WTC11 (cell line): ENCODE data around the gene PHKB. TPM values are rescaled to one million over a fixed set of nuclear protein-coding genes. Genes with fewer than 3 reads are reported as not detected.

Experiments
- ATAC-seq: fragments of 200-7000 bp; cut with Tn5 transposase; 2 replicates; pipeline ENCODE4 v1.10.0; 2021; ENCODE audit warnings: mild to moderate bottlenecking, moderate library complexity
- CTCF ChIA-PET: fragments of 300-600 bp; sonication (Branson Sonifier 250); formaldehyde crosslinking; loops from one replicate; lab custom pipeline; 2021; ENCODE audit warnings: antibody characterized with exemption; lab: Charles Lee
- POLR2A ChIA-PET: fragments of 350-600 bp; sonication (Branson Sonifier 250); formaldehyde crosslinking; loops from one replicate; lab custom pipeline; 2021; ENCODE audit warnings: antibody characterized with exemption; lab: Charles Lee
- DNase-seq: peaks from one replicate; pipeline ENCODE4 v3.0.0; 2021; ENCODE audit warnings: low spot score
- H3K27ac Mint-ChIP-seq: 2 replicates; pipeline ENCODE4 v1.8.0; 2021; ENCODE audit warnings: mixed read lengths
- H3K27me3 Mint-ChIP-seq: 2 replicates; pipeline ENCODE4 v1.8.0; 2021; ENCODE audit warnings: low read depth, mild to moderate bottlenecking, moderate library complexity, mixed read lengths
- H3K36me3 Mint-ChIP-seq: 2 replicates; pipeline ENCODE4 v1.8.0; 2021; ENCODE audit warnings: mixed read lengths
- H3K4me1 Mint-ChIP-seq: 2 replicates; pipeline ENCODE4 v1.8.0; 2022; ENCODE audit warnings: mixed read lengths
- H3K4me3 Mint-ChIP-seq: 2 replicates; pipeline ENCODE4 v1.8.0; 2021; ENCODE audit warnings: mild to moderate bottlenecking, moderate library complexity, mixed read lengths
- H3K9me3 Mint-ChIP-seq: 2 replicates; pipeline ENCODE4 v1.8.0; 2021; ENCODE audit warnings: mixed read lengths
- CBFB ChIP-seq: sonication (generic); formaldehyde crosslinking; IDR thresholded peaks from 2 replicates; pipeline ENCODE4 v1.8.1; 2022; ENCODE audit warnings: mild to moderate bottlenecking, low read depth, missing genetic modification reagents
- GABPB1 ChIP-seq: sonication (generic); formaldehyde crosslinking; IDR thresholded peaks from 2 replicates; pipeline ENCODE4 v1.8.1; 2023; ENCODE audit warnings: mild to moderate bottlenecking, missing genetic modification reagents
- MXD4 ChIP-seq: fragments of 250-450 bp; sonication (Bioruptor Pico); IDR thresholded peaks from 2 replicates; pipeline ENCODE4 v1.8.0; 2021; ENCODE audit warnings: mild to moderate bottlenecking, moderate library complexity, borderline replicate concordance
- MYBL2 ChIP-seq: sonication (generic); formaldehyde crosslinking; IDR thresholded peaks from 2 replicates; pipeline ENCODE4 v1.8.1; 2023; ENCODE audit warnings: mild to moderate bottlenecking, moderate library complexity, missing genetic modification reagents
- NFYB ChIP-seq: sonication (generic); formaldehyde crosslinking; conservative IDR thresholded peaks from 2 replicates; pipeline ENCODE4 v1.8.0; 2022; ENCODE audit warnings: low read depth, missing genetic modification reagents
- NR1H2 ChIP-seq: sonication (generic); formaldehyde crosslinking; IDR thresholded peaks from 2 replicates; pipeline ENCODE4 v1.9.0; 2021; ENCODE audit warnings: mild to moderate bottlenecking, moderate library complexity, missing genetic modification reagents
- OVOL2 ChIP-seq: fragments of 250-450 bp; sonication (Bioruptor Pico); IDR thresholded peaks from 2 replicates; pipeline ENCODE4 v1.9.0; 2021; ENCODE audit warnings: mild to moderate bottlenecking, borderline replicate concordance
- PRRX2 ChIP-seq: fragments of 250-450 bp; sonication (Bioruptor Pico); IDR thresholded peaks from 2 replicates; pipeline ENCODE4 v1.8.0; 2021; ENCODE audit warnings: mild to moderate bottlenecking
- SMAD3 ChIP-seq: sonication (generic); formaldehyde crosslinking; IDR thresholded peaks from 2 replicates; pipeline ENCODE4 v1.8.0; 2022; ENCODE audit warnings: missing genetic modification reagents, mild to moderate bottlenecking, borderline replicate concordance
- SP1 ChIP-seq: sonication (generic); formaldehyde crosslinking; conservative IDR thresholded peaks from 2 replicates; pipeline ENCODE4 v1.8.1; 2022; ENCODE audit warnings: missing genetic modification reagents
- TCF7 ChIP-seq: sonication (generic); formaldehyde crosslinking; IDR thresholded peaks from 2 replicates; pipeline ENCODE4 v1.8.0; 2022; ENCODE audit warnings: mild to moderate bottlenecking, low read depth, missing genetic modification reagents, moderate library complexity
- ZNF263 ChIP-seq: sonication (generic); formaldehyde crosslinking; IDR thresholded peaks from 2 replicates; pipeline ENCODE4 v1.8.1; 2022; ENCODE audit warnings: low read depth, mild to moderate bottlenecking, moderate library complexity, missing genetic modification reagents
- total RNA-seq: library from RNA; stranded (reverse); gene quantifications from 3 replicates; pipeline ENCODE4 v1.2.3, GENCODE V29; 2021
- TF ChIP-seq, protein P1 (sequence below): sonication (generic); formaldehyde crosslinking; IDR thresholded peaks from 2 replicates; pipeline ENCODE4 v1.8.1; 2022; ENCODE audit warnings: low read depth, mild to moderate bottlenecking, moderate library complexity, missing genetic modification reagents, borderline replicate concordance
- TF ChIP-seq, protein P2 (sequence below): fragments of 250-450 bp; sonication (Bioruptor Pico); IDR thresholded peaks from 2 replicates; pipeline ENCODE4 v1.9.0; 2021; ENCODE audit warnings: mild to moderate bottlenecking, borderline replicate concordance
- TF ChIP-seq, protein P3 (sequence below): sonication (generic); formaldehyde crosslinking; IDR thresholded peaks from 2 replicates; pipeline ENCODE4 v1.8.1; 2022; ENCODE audit warnings: mild to moderate bottlenecking, missing genetic modification reagents, moderate library complexity, borderline replicate concordance
- TF ChIP-seq, protein P4 (sequence below): sonication (generic); formaldehyde crosslinking; IDR thresholded peaks from 2 replicates; pipeline ENCODE4 v1.8.0; 2023; ENCODE audit warnings: mild to moderate bottlenecking, missing genetic modification reagents
- TF ChIP-seq, protein P5 (sequence below): sonication (generic); formaldehyde crosslinking; IDR thresholded peaks from 2 replicates; pipeline ENCODE4 v1.8.1; 2022; ENCODE audit warnings: missing genetic modification reagents, borderline replicate concordance
- TF ChIP-seq, protein P6 (sequence below): sonication (generic); formaldehyde crosslinking; IDR thresholded peaks from 2 replicates; pipeline ENCODE4 v1.8.0; 2022; ENCODE audit warnings: mild to moderate bottlenecking, missing genetic modification reagents

The PHKB gene
- total RNA-seq, 1 experiment from 2014 or later: 43.9 TPM

DNA sequence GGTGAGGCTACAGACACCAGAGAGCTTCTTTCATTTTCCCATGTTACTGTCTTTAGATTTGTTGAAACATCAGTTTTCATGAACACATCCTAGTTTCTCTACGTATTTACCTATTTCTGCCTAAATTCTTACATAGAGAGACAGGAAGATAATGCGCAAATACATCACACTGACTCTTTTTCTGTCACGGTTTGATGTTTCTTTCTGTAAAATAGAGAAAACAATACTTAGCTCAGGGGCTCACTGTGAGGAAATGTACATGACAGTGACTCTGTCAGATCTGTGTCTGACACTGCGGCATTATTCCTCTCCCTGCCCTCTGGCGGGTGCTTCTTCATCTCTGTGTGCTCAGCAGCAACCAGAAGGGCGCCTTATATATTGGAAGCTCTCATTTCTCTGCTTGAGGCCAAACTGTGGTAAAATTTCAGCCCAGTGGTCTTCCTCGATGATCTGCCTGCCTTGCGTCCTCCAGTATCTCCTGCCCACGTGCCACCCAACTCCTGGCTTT is 264.1 kb downstream of the PHKB start:
- DNase-seq (no peak), ATAC-seq (no peak)
- Mint-ChIP-seq H3K9me3 (no peaks in the 10 kb centered on the region), H3K4me3 (no peak overlapping the region), H3K36me3 (no peaks in the 10 kb centered on the region), H3K27me3 (no peaks in the 10 kb centered on the region; the same call in 1 of the 2 replicates), H3K27ac (no peak overlapping the region), H3K4me1 (no peaks in the 10 kb centered on the region)
- POLR2A ChIA-PET: no interaction called here
- TF ChIP-seq, protein P1, sequence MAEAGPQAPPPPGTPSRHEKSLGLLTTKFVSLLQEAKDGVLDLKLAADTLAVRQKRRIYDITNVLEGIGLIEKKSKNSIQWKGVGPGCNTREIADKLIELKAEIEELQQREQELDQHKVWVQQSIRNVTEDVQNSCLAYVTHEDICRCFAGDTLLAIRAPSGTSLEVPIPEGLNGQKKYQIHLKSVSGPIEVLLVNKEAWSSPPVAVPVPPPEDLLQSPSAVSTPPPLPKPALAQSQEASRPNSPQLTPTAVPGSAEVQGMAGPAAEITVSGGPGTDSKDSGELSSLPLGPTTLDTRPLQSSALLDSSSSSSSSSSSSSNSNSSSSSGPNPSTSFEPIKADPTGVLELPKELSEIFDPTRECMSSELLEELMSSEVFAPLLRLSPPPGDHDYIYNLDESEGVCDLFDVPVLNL (CRISPR knock-in tag): no peak
- TF ChIP-seq, protein P2, sequence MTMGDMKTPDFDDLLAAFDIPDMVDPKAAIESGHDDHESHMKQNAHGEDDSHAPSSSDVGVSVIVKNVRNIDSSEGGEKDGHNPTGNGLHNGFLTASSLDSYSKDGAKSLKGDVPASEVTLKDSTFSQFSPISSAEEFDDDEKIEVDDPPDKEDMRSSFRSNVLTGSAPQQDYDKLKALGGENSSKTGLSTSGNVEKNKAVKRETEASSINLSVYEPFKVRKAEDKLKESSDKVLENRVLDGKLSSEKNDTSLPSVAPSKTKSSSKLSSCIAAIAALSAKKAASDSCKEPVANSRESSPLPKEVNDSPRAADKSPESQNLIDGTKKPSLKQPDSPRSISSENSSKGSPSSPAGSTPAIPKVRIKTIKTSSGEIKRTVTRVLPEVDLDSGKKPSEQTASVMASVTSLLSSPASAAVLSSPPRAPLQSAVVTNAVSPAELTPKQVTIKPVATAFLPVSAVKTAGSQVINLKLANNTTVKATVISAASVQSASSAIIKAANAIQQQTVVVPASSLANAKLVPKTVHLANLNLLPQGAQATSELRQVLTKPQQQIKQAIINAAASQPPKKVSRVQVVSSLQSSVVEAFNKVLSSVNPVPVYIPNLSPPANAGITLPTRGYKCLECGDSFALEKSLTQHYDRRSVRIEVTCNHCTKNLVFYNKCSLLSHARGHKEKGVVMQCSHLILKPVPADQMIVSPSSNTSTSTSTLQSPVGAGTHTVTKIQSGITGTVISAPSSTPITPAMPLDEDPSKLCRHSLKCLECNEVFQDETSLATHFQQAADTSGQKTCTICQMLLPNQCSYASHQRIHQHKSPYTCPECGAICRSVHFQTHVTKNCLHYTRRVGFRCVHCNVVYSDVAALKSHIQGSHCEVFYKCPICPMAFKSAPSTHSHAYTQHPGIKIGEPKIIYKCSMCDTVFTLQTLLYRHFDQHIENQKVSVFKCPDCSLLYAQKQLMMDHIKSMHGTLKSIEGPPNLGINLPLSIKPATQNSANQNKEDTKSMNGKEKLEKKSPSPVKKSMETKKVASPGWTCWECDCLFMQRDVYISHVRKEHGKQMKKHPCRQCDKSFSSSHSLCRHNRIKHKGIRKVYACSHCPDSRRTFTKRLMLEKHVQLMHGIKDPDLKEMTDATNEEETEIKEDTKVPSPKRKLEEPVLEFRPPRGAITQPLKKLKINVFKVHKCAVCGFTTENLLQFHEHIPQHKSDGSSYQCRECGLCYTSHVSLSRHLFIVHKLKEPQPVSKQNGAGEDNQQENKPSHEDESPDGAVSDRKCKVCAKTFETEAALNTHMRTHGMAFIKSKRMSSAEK: no peak
- TF ChIP-seq, protein P3, sequence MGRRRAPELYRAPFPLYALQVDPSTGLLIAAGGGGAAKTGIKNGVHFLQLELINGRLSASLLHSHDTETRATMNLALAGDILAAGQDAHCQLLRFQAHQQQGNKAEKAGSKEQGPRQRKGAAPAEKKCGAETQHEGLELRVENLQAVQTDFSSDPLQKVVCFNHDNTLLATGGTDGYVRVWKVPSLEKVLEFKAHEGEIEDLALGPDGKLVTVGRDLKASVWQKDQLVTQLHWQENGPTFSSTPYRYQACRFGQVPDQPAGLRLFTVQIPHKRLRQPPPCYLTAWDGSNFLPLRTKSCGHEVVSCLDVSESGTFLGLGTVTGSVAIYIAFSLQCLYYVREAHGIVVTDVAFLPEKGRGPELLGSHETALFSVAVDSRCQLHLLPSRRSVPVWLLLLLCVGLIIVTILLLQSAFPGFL (CRISPR knock-in tag): no peak
- CTCF ChIA-PET: interaction anchor here (0.8 kb wide), 1 partner anchor 584 kb away, joined by 3 read pairs; no protein-coding TSS in a partner anchor

DNA sequence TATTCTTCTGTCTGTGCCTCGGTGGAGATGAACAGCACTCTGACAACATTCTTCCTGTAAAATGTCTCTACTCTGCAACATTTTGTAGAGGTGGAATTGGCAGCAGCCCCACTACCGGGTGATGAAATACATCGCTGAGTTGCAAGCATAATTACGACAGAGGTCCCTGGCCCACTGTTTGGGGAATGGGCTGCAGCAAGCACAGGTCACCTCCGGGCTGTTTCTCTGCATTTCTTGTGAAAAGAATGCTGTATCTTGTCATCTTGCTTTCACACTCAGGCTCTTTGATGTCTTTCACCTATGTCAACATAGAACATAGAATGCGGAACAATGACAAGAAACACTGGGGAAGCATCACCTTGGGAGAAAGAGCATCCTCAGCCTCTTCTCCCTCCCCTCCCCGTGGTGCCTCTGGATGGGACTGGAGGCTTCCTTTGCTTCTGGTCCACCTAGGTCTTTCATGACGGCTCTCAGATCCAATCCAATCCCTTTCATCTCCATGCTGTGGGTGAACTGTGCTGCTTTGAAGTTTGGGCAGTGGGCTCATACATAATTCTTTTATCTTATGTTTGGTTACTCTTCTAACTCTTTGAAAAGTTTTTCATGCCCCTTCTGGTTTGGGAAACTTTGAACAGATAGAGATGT is 265.0 kb downstream of the PHKB start:
- TF ChIP-seq PRRX2 (no peak), GABPB1 (CRISPR knock-in tag) (peak; percentile 96)
- H3K9me3 Mint-ChIP-seq: no peaks in the 10 kb centered on the region
- no peak for ATAC-seq
- H3K27ac Mint-ChIP-seq: no peak overlapping the region
- H3K36me3 Mint-ChIP-seq: no peaks in the 10 kb centered on the region
- H3K4me1 Mint-ChIP-seq: peaks cover under 1% of the 10 kb centered on the region
- CTCF ChIA-PET: no interaction called here
- POLR2A ChIA-PET: no interaction called here
- H3K27me3 Mint-ChIP-seq: no peaks in the 10 kb centered on the region; the same call in 1 of the 2 replicates
- no peak overlapping the region for H3K4me3 Mint-ChIP-seq
- DNase-seq: no peak

DNA sequence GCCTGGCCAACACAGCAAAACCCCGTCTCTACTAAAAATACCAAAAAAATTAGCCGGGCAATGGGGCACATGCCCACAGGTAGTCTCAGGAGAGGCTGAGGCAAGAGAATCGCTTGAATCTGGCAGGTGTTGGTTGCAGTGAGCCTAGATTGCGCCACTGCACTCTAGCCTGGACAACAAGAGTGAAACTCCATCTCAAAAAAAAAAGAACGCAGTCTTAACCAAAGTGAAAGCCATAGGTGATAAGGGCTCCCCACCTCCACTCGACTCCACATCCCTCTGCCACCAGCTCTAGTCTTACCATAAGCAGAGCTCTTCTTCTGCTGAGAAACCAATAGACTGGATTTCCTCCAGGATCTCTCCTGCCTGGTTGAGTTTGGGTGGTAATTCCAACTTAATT is 266.0 kb downstream of the PHKB start:
- ChIA-PET POLR2A (no interaction called here), CTCF (no interaction called here)
- Mint-ChIP-seq H3K27me3 (no peaks in the 10 kb centered on the region; the same call in 1 of the 2 replicates), H3K27ac (no peak overlapping the region), H3K4me1 (peaks cover 10% of the 10 kb centered on the region), H3K36me3 (no peaks in the 10 kb centered on the region), H3K9me3 (no peaks in the 10 kb centered on the region), H3K4me3 (no peak overlapping the region)
- DNase-seq (no peak), ATAC-seq (no peak)
- no peak for TF ChIP-seq NR1H2
- no peak for TF ChIP-seq CBFB (CRISPR knock-in tag)
- TF ChIP-seq MXD4: no peak
- TF ChIP-seq OVOL2: no peak
- no peak for TF ChIP-seq SMAD3 (CRISPR knock-in tag)
- TF ChIP-seq ZNF263 (CRISPR knock-in tag): no peak
- TF ChIP-seq MYBL2 (CRISPR knock-in tag): no peak
- TF ChIP-seq GABPB1 (CRISPR knock-in tag): no peak
- TF ChIP-seq, protein P4, sequence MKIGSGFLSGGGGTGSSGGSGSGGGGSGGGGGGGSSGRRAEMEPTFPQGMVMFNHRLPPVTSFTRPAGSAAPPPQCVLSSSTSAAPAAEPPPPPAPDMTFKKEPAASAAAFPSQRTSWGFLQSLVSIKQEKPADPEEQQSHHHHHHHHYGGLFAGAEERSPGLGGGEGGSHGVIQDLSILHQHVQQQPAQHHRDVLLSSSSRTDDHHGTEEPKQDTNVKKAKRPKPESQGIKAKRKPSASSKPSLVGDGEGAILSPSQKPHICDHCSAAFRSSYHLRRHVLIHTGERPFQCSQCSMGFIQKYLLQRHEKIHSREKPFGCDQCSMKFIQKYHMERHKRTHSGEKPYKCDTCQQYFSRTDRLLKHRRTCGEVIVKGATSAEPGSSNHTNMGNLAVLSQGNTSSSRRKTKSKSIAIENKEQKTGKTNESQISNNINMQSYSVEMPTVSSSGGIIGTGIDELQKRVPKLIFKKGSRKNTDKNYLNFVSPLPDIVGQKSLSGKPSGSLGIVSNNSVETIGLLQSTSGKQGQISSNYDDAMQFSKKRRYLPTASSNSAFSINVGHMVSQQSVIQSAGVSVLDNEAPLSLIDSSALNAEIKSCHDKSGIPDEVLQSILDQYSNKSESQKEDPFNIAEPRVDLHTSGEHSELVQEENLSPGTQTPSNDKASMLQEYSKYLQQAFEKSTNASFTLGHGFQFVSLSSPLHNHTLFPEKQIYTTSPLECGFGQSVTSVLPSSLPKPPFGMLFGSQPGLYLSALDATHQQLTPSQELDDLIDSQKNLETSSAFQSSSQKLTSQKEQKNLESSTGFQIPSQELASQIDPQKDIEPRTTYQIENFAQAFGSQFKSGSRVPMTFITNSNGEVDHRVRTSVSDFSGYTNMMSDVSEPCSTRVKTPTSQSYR (CRISPR knock-in tag): no peak
- no peak for TF ChIP-seq SP1 (CRISPR knock-in tag)
- TF ChIP-seq, protein P5, sequence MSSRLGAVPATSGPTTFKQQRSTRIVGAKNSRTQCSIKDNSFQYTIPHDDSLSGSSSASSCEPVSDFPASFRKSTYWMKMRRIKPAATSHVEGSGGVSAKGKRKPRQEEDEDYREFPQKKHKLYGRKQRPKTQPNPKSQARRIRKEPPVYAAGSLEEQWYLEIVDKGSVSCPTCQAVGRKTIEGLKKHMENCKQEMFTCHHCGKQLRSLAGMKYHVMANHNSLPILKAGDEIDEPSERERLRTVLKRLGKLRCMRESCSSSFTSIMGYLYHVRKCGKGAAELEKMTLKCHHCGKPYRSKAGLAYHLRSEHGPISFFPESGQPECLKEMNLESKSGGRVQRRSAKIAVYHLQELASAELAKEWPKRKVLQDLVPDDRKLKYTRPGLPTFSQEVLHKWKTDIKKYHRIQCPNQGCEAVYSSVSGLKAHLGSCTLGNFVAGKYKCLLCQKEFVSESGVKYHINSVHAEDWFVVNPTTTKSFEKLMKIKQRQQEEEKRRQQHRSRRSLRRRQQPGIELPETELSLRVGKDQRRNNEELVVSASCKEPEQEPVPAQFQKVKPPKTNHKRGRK (CRISPR knock-in tag): no peak
- TF ChIP-seq, protein P6, sequence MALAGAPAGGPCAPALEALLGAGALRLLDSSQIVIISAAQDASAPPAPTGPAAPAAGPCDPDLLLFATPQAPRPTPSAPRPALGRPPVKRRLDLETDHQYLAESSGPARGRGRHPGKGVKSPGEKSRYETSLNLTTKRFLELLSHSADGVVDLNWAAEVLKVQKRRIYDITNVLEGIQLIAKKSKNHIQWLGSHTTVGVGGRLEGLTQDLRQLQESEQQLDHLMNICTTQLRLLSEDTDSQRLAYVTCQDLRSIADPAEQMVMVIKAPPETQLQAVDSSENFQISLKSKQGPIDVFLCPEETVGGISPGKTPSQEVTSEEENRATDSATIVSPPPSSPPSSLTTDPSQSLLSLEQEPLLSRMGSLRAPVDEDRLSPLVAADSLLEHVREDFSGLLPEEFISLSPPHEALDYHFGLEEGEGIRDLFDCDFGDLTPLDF (CRISPR knock-in tag): no peak
- TF ChIP-seq TCF7 (CRISPR knock-in tag): no peak
- TF ChIP-seq NFYB: no peak
